ENCODE measurements around the gene IGF1. TPM values are rescaled to one million over a fixed set of nuclear protein-coding genes. Genes with fewer than 3 reads are reported as not detected.

Gene IGF1
- total RNA-seq, 1 donor from 2014 or later, result 3.4 TPM

DNA sequence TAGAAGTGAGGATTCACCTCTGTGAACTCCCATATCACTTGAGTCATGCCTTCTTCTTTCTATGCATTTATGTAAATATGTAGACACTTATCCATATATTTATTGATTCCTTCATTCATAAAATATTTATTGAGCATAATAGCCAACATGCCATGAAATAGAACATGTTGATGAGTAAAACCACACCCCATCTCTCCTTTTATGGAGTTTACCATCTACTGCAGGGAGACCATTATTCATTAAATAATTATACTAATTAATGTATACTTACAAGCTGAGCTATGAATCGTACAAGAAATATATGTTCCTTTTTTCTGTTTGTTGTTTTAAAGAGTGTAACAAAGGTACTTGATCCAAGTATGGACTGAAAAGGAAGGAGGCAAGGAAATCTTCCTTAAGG, 17.4 kb upstream of the IGF1 start:
- Mint-ChIP-seq H3K4me3 (ENCODE audit: unreplicated experiment) (no peak overlapping the region), H3K36me3 (ENCODE audit: low read depth, unreplicated experiment) (no peaks in the 10 kb centered on the region), H3K27me3 (ENCODE audit: unreplicated experiment) (no peaks in the 10 kb centered on the region), H3K4me1 (ENCODE audit: unreplicated experiment) (peaks cover 11% of the 10 kb centered on the region), H3K27ac (ENCODE audit: unreplicated experiment) (no peak overlapping the region), H3K9me3 (ENCODE audit: unreplicated experiment) (no peaks in the 10 kb centered on the region)
- DNase-seq (ENCODE audit: low spot score), result no peak
- TF ChIP-seq, protein P1, sequence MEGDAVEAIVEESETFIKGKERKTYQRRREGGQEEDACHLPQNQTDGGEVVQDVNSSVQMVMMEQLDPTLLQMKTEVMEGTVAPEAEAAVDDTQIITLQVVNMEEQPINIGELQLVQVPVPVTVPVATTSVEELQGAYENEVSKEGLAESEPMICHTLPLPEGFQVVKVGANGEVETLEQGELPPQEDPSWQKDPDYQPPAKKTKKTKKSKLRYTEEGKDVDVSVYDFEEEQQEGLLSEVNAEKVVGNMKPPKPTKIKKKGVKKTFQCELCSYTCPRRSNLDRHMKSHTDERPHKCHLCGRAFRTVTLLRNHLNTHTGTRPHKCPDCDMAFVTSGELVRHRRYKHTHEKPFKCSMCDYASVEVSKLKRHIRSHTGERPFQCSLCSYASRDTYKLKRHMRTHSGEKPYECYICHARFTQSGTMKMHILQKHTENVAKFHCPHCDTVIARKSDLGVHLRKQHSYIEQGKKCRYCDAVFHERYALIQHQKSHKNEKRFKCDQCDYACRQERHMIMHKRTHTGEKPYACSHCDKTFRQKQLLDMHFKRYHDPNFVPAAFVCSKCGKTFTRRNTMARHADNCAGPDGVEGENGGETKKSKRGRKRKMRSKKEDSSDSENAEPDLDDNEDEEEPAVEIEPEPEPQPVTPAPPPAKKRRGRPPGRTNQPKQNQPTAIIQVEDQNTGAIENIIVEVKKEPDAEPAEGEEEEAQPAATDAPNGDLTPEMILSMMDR (IDR thresholded peaks at IDR 0.05; ENCODE audit: unreplicated experiment), result no peak

- H3K4me3 Mint-ChIP-seq (ENCODE audit: unreplicated experiment), result no peak overlapping the region
- peaks cover 2% of the 10 kb centered on the region for H3K4me1 Mint-ChIP-seq (ENCODE audit: unreplicated experiment)
- no peaks in the 10 kb centered on the region for H3K9me3 Mint-ChIP-seq (ENCODE audit: unreplicated experiment)
- DNase-seq (ENCODE audit: low spot score), result no peak
- TF ChIP-seq, protein P1 (IDR thresholded peaks at IDR 0.05; ENCODE audit: unreplicated experiment), result no peak
- no peaks in the 10 kb centered on the region for H3K36me3 Mint-ChIP-seq (ENCODE audit: low read depth, unreplicated experiment)
- no peak overlapping the region for H3K27ac Mint-ChIP-seq (ENCODE audit: unreplicated experiment)
- H3K27me3 Mint-ChIP-seq (ENCODE audit: unreplicated experiment), result no peaks in the 10 kb centered on the region
Measured at GRCh38 chr12:102496591-102496990, 16.2 kb upstream of the IGF1 start.

DNA sequence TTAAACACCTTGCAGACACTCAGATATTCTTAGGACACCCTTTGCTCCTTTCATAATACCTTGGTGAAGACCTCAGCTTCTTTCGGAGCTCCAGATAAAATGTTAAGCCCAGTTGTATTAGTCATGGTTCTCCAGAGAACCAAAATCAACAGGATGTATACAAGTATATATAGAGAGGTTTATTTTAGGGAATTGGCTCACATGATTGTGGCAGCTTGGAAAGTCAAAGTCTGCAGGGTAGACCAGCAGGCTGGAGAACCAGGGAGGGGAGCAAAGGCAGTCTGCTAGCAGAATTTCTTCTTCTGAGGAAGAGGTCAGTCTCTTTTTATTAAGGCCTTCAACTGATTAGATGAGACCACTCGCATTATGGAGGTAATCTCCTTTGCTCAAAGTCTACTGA, 6.9 kb upstream of the IGF1 start:
- Mint-ChIP-seq H3K4me1 (ENCODE audit: unreplicated experiment) (peaks cover 4% of the 10 kb centered on the region), H3K27me3 (ENCODE audit: unreplicated experiment) (peaks cover 1% of the 10 kb centered on the region), H3K27ac (ENCODE audit: unreplicated experiment) (no peak overlapping the region), H3K36me3 (ENCODE audit: low read depth, unreplicated experiment) (no peaks in the 10 kb centered on the region), H3K9me3 (ENCODE audit: unreplicated experiment) (no peaks in the 10 kb centered on the region), H3K4me3 (ENCODE audit: unreplicated experiment) (no peak overlapping the region)
- no peak for DNase-seq (ENCODE audit: low spot score)
- TF ChIP-seq, protein P1 (IDR thresholded peaks at IDR 0.05; ENCODE audit: unreplicated experiment), result no peak

GRCh38 chr12:102486153-102486552, 5.8 kb upstream of the IGF1 start:
- peaks cover 4% of the 10 kb centered on the region for H3K4me1 Mint-ChIP-seq (ENCODE audit: unreplicated experiment)
- TF ChIP-seq, protein P1 (IDR thresholded peaks at IDR 0.05; ENCODE audit: unreplicated experiment), result no peak
- H3K9me3 Mint-ChIP-seq (ENCODE audit: unreplicated experiment), result no peaks in the 10 kb centered on the region
- H3K27me3 Mint-ChIP-seq (ENCODE audit: unreplicated experiment), result peaks cover 1% of the 10 kb centered on the region
- no peak overlapping the region for H3K4me3 Mint-ChIP-seq (ENCODE audit: unreplicated experiment)
- H3K36me3 Mint-ChIP-seq (ENCODE audit: low read depth, unreplicated experiment), result no peaks in the 10 kb centered on the region
- no peak overlapping the region for H3K27ac Mint-ChIP-seq (ENCODE audit: unreplicated experiment)
- no peak for DNase-seq (ENCODE audit: low spot score)

DNA sequence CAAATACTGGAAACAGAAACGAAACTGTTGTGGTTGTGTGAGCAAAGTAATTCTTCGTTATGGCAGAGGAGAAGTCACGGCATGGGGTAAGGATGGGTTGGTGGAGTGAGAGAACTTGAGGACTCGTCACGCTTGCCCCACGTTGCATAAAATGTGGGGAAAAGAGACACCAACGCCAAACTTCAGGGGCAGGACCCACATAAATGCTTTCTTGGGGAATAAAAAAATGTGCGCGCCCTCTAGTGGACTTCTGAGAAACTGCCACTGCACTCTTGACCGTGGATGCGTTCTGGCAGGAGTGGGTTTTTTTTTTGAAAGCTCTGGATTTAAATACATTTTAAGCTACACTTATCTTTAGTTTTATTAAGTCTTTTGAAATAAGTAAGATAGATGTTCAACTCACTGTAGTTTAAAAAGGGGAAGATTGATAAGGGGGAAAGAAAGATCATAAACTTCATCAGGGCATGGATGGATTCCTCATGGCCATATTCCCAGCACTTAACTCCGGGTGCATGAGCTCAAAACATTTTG, 4.1 kb upstream of the IGF1 start:
- Mint-ChIP-seq H3K27ac (ENCODE audit: unreplicated experiment) (no peak overlapping the region), H3K36me3 (ENCODE audit: low read depth, unreplicated experiment) (no peaks in the 10 kb centered on the region), H3K9me3 (ENCODE audit: unreplicated experiment) (no peaks in the 10 kb centered on the region), H3K4me1 (ENCODE audit: unreplicated experiment) (peaks cover 4% of the 10 kb centered on the region), H3K27me3 (ENCODE audit: unreplicated experiment) (peaks cover 1% of the 10 kb centered on the region), H3K4me3 (ENCODE audit: unreplicated experiment) (no peak overlapping the region)
- TF ChIP-seq, protein P1 (IDR thresholded peaks at IDR 0.05; ENCODE audit: unreplicated experiment), result peak; percentile 96
- DNase-seq (ENCODE audit: low spot score), result peak; percentile 44

All from endothelial cell (in vitro differentiated cells).